ENCODE data around the gene C14orf93.

GRCh38 chr14:22981876-22982476 lies 28.0 kb downstream of the C14orf93 start:
- TF ChIP-seq CTCF (IDR thresholded peaks at IDR 0.05; ENCODE audit: poor library complexity, severe bottlenecking) (no peak), MXI1 (conservative IDR thresholded peaks at IDR 0.05; ENCODE audit: poor library complexity, severe bottlenecking) (no peak), RAD21 (conservative IDR thresholded peaks at IDR 0.05) (no peak)

Data from neural cell (in vitro differentiated cells).